IMR-90 (cell line): Measurements from ENCODE around the gene RAC3. TPM values are rescaled to one million over a fixed set of nuclear protein-coding genes. Genes with fewer than 3 reads are reported as not detected.

Experiments
- ATAC-seq: fragments of 200-7000 bp; cut with Tn5 transposase; 2 replicates; pipeline ENCODE4 v1.9.1; 2020; ENCODE audit warnings: low read depth, mild to moderate bottlenecking, moderate library complexity
- BruUV-seq: library from RNA; stranded (reverse); fragments of 400-500 nt; replicated peaks from 2 replicates; lab custom pipeline; 2021; lab: Mats Ljungman, UMichigan
- CTCF ChIA-PET: fragments of 300-600 bp; formaldehyde crosslinking; extraction: SDS; loops from one replicate; lab custom pipeline; 2021; ENCODE audit warnings: antibody characterized with exemption; lab: Yijun Ruan, JAX
- POLR2A ChIA-PET: fragments of 300-600 bp; sonication (Branson Sonifier 250); formaldehyde crosslinking; loops from one replicate; lab custom pipeline; 2022; ENCODE audit warnings: antibody characterized with exemption; ENCODE audit not compliant: unreplicated experiment; lab: Charles Lee
- DNase-seq: peaks from one replicate; pipeline ENCODE4 v3.0.0; 2013
- H2AFZ ChIP-seq: replicated peaks from 2 replicates; pipeline ENCODE3; 2013; ENCODE audit warnings: low read length, mild to moderate bottlenecking; ENCODE audit not compliant: poor library complexity
- H2AK5ac ChIP-seq: 2 replicates; pipeline ENCODE4 v1.6.1; 2013; ENCODE audit warnings: low read depth, low read length, inconsistent platforms
- H2AK9ac ChIP-seq: replicated peaks from 2 replicates; pipeline ENCODE3; 2013; ENCODE audit warnings: mild to moderate bottlenecking, low read depth, low read length, moderate library complexity; ENCODE audit not compliant: poor library complexity
- H2BK120ac ChIP-seq: 2 replicates; pipeline ENCODE4 v1.6.1; 2013; ENCODE audit warnings: low read depth, low read length, inconsistent platforms
- H2BK15ac ChIP-seq: 3 replicates; pipeline ENCODE4 v1.6.1; 2013; ENCODE audit warnings: low read depth, low read length, inconsistent platforms
- H2BK20ac ChIP-seq: 2 replicates; pipeline ENCODE4 v1.6.1; 2013; ENCODE audit warnings: low read depth, mild to moderate bottlenecking, inconsistent platforms, low read length, moderate library complexity
- H2BK5ac ChIP-seq: 2 replicates; pipeline ENCODE4 v1.6.1; 2013; ENCODE audit warnings: mild to moderate bottlenecking, low read depth, low read length, inconsistent platforms; ENCODE audit not compliant: poor library complexity, severe bottlenecking
- H3K14ac ChIP-seq: replicated peaks from 2 replicates; pipeline ENCODE4 v1.6.1; 2013; ENCODE audit warnings: low read depth, low read length, inconsistent platforms
- H3K18ac ChIP-seq: 2 replicates; pipeline ENCODE4 v1.6.1; 2013; ENCODE audit warnings: low read depth, low read length, control low read depth
- H3K23ac ChIP-seq: 2 replicates; pipeline ENCODE4 v1.6.1; 2013; ENCODE audit warnings: low read depth, low read length, inconsistent platforms
- H3K27ac ChIP-seq: 2 replicates; pipeline ENCODE4 v1.5.1; 2013; ENCODE audit warnings: mild to moderate bottlenecking, control low read depth, low read length; ENCODE audit not compliant: insufficient read depth
- H3K27me3 ChIP-seq: 2 replicates; pipeline ENCODE4 v1.6.1; 2013; ENCODE audit warnings: low read length; ENCODE audit not compliant: control insufficient read depth, insufficient read depth
- H3K36me3 ChIP-seq: 2 replicates; pipeline ENCODE4 v1.6.1; 2013; ENCODE audit warnings: low read length, mixed read lengths; ENCODE audit not compliant: control insufficient read depth, insufficient read depth
- H3K4ac ChIP-seq: 2 replicates; pipeline ENCODE4 v1.6.1; 2013; ENCODE audit warnings: low read depth, low read length, inconsistent platforms
- H3K4me1 ChIP-seq: 2 replicates; pipeline ENCODE4 v1.6.1; 2013; ENCODE audit warnings: low read length, mixed read lengths; ENCODE audit not compliant: control insufficient read depth, insufficient read depth
- H3K4me2 ChIP-seq: 2 replicates; pipeline ENCODE4 v1.6.1; 2013; ENCODE audit warnings: low read depth, mild to moderate bottlenecking, control low read depth, low read length, moderate library complexity
- H3K4me3 ChIP-seq: 2 replicates; pipeline ENCODE4 v1.5.1; 2013; ENCODE audit warnings: low read depth, mild to moderate bottlenecking, control low read depth, low read length, moderate library complexity; ENCODE audit not compliant: insufficient read depth
- H3K56ac ChIP-seq: 2 replicates; pipeline ENCODE4 v1.6.1; 2013; ENCODE audit warnings: low read length, inconsistent platforms; ENCODE audit not compliant: insufficient read depth; ENCODE audit errors: extremely low read depth
- H3K79me1 ChIP-seq, 2 experiments: 2 replicates each; pipeline ENCODE4 v1.6.1; 2013; ENCODE audit warnings: low read length in 2 of 2, inconsistent platforms in 1 of 2, low read depth in 1 of 2
- H3K9ac ChIP-seq: 2 replicates; pipeline ENCODE4 v1.6.1; 2013; ENCODE audit warnings: low read depth, low read length, control low read depth
- H3K9me1 ChIP-seq: 2 replicates; pipeline ENCODE4 v1.6.1; 2013; ENCODE audit warnings: low read length, inconsistent platforms; ENCODE audit not compliant: insufficient read depth
- H3K9me3 ChIP-seq: 2 replicates; pipeline ENCODE4 v1.6.1; 2013; ENCODE audit warnings: low read length; ENCODE audit not compliant: control insufficient read depth, insufficient read depth
- H4K20me1 ChIP-seq: 2 replicates; pipeline ENCODE4 v1.6.1; 2013; ENCODE audit warnings: low read length, inconsistent platforms; ENCODE audit not compliant: insufficient read depth
- H4K5ac ChIP-seq: 2 replicates; pipeline ENCODE4 v1.6.1; 2013; ENCODE audit warnings: mild to moderate bottlenecking, low read depth, low read length, control low read depth
- H4K8ac ChIP-seq, 2 experiments: 2 replicates each; pipeline ENCODE4 v1.6.1; 2013; ENCODE audit warnings: low read depth in 2 of 2, low read length in 2 of 2, control low read depth in 1 of 2, inconsistent platforms in 1 of 2
- H4K91ac ChIP-seq: 2 replicates; pipeline ENCODE4 v1.6.1; 2013; ENCODE audit warnings: low read depth, low read length, inconsistent platforms; ENCODE audit not compliant: insufficient read depth
- BHLHE40 ChIP-seq: fragments of 150-350 bp; IDR thresholded peaks from 2 replicates; pipeline ENCODE4 v1.6.1; 2016; ENCODE audit warnings: mild to moderate bottlenecking, low read depth, low read length
- CEBPB ChIP-seq: IDR thresholded peaks from 2 replicates; pipeline ENCODE4 v1.6.1; 2012; ENCODE audit warnings: low read depth, low read length, improper control_type of control experiment
- CHD1 ChIP-seq: IDR thresholded peaks from 2 replicates; pipeline ENCODE4 v1.6.1; 2012; ENCODE audit warnings: low read depth, low read length, improper control_type of control experiment
- FOS ChIP-seq: fragments of 150-350 bp; IDR thresholded peaks from 2 replicates; pipeline ENCODE4 v1.6.1; 2016; ENCODE audit warnings: low read depth, low read length
- MAFK ChIP-seq: IDR thresholded peaks from 2 replicates; pipeline ENCODE4 v1.6.1; 2012; ENCODE audit warnings: low read depth, low read length, improper control_type of control experiment
- MXI1 ChIP-seq: IDR thresholded peaks from 2 replicates; pipeline ENCODE4 v1.6.1; 2012; ENCODE audit warnings: low read depth, mild to moderate bottlenecking, low read length, moderate library complexity, borderline replicate concordance
- NFE2L2 ChIP-seq: fragments of 150-350 bp; IDR thresholded peaks from 2 replicates; pipeline ENCODE4 v1.6.1; 2016; ENCODE audit warnings: low read depth, mild to moderate bottlenecking, low read length
- POLR2A ChIP-seq: IDR thresholded peaks from 2 replicates; pipeline ENCODE4 v1.6.1; 2012; ENCODE audit warnings: mild to moderate bottlenecking, low read depth, low read length
- RAD21 ChIP-seq: IDR thresholded peaks from 2 replicates; pipeline ENCODE4 v1.6.1; 2012; ENCODE audit warnings: low read length, improper control_type of control experiment
- RCOR1 ChIP-seq: IDR thresholded peaks from 2 replicates; pipeline ENCODE4 v1.6.1; 2012; ENCODE audit warnings: mild to moderate bottlenecking, low read length, improper control_type of control experiment; ENCODE audit not compliant: insufficient replicate concordance
- RFX5 ChIP-seq: IDR thresholded peaks from 2 replicates; pipeline ENCODE4 v1.8.0; 2012; ENCODE audit warnings: low read depth, mild to moderate bottlenecking, low read length, moderate library complexity
- SMC3 ChIP-seq: fragments of 150-350 bp; IDR thresholded peaks from 2 replicates; pipeline ENCODE4 v1.6.1; 2016; ENCODE audit warnings: low read depth, mild to moderate bottlenecking, antibody characterized with exemption, low read length, moderate library complexity
- WGBS, 2 experiments: methylation state at CpG; one replicate each; pipeline versions ENCODE4 v1.1.5 to v1.1.7; 2013; ENCODE audit warnings: missing lambda C conversion rate in 2 of 2; ENCODE audit not compliant: insufficient read length in 1 of 2; ENCODE audit errors: extremely low coverage in 2 of 2; 5-methylcytosine and 5-hydroxymethylcytosine counted together
- dilution Hi-C: fragments of 300-500 bp; cut with HindIII; formaldehyde crosslinking; loops from one replicate; pipeline ENCODE4 v1.14.3; 2018; ENCODE audit warnings: low sequenced_read_pairs; ENCODE audit not compliant: unreplicated experiment
- in situ Hi-C: fragments of 300-500 bp; cut with MboI; formaldehyde crosslinking; loops from 3 replicates; pipeline ENCODE4 v1.14.3; 2019; ENCODE audit warnings: low sequenced_read_pairs, inconsistent platforms, mixed read lengths
- intact Hi-C: fragments of 100-400 bp; cut with micrococcal nuclease; formaldehyde crosslinking; loops from 2 replicates; pipeline ENCODE4 v1.10.0; 2022
- polyA plus RNA-seq, 3 experiments: library from polyadenylated mRNA; depleted of rRNA; stranded (reverse); fragments of >200 nt; gene quantifications; 2 replicates each; pipeline ENCODE4 v1.2.3, GENCODE V29; 2012; ENCODE audit warnings: low replicate concordance in 1 of 3
- total RNA-seq: library from RNA; depleted of rRNA; stranded (reverse); fragments of >200 nt; gene quantifications from 2 replicates; pipeline ENCODE4 v1.2.3, GENCODE V29; 2012
- TF ChIP-seq, protein P1 (sequence below): fragments of 150-350 bp; IDR thresholded peaks from 2 replicates; pipeline ENCODE4 v1.6.1; 2016; ENCODE audit warnings: low read depth, mild to moderate bottlenecking, low read length, moderate library complexity, borderline replicate concordance
- TF ChIP-seq, protein P2 (sequence below): conservative IDR thresholded peaks from 2 replicates; pipeline ENCODE4 v1.5.1; 2012; ENCODE audit warnings: mild to moderate bottlenecking, low read depth, low read length, improper control_type of control experiment
- TF ChIP-seq, protein P3 (sequence below): fragments of 150-350 bp; IDR thresholded peaks from 2 replicates; pipeline ENCODE4 v1.6.1; 2017; ENCODE audit warnings: mild to moderate bottlenecking, antibody characterized with exemption, low read length, low read depth

RAC3 gene
- total and polyA plus RNA-seq, 2 of the 4 experiments (the other 2 are of a cell fraction) = 5.7 to 23.4 TPM

DNA sequence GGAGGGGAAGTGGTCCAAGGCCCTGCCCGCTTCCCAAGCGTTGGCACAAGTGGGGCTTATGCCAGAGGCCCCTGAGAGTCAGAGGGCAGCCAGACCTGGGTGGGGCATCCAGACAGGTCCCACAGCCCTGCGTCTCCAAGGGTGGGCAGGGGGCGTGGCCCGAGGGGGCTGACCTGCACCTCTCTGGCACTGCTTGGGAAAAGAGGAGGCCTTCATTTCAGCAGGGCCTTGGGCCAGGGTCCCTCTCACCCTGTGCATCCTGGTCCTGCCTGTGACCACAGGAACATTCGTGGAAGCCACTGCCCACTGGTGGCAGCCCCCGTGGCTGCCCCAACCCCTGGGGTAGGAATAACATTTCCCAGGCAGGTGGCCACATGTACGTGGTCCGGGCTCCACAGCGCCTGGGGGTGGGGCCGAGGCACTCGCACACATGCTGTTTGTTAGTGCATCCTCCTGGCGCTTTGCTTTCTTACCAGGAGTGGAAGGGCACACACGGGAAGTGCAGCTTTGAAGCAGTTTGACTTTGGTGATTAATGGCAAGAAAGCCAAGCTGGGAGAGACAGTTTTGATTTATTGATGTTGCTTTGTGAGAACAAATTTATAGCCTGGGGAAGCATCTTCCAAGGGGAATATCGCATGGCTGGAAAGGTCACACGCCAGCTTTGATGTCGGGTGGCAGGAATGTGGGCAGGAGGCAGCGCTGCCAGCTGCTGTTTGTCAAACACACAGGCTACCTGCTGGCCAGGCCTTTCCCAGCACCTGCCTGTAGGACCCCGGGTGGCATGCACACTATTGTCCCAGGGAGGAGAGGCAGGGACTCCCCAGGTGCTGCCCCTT, 13.1 kb upstream of the RAC3 start:
- Histone ChIP-seq H3K27ac (no peak overlapping the region), H2AK5ac (no peak overlapping the region; the same call in 1 of the 2 replicates), H3K27me3 (no peaks in the 10 kb centered on the region), H2BK15ac (no peak overlapping the region), H2AFZ (peak overlapping the region; percentile 21), H3K36me3 (peaks cover 6% of the 10 kb centered on the region; the same call in 1 of the 2 replicates), H2BK20ac (no peak overlapping the region), H3K18ac (no peak overlapping the region), H4K91ac (no peak overlapping the region), H4K20me1 (peaks cover 24% of the 10 kb centered on the region), H3K9ac (no peak overlapping the region), H3K4ac (no peak overlapping the region), H2AK9ac (peak overlapping the region; percentile 15), H4K8ac (no peak overlapping the region), H2BK120ac (no peak overlapping the region), H3K56ac (no peak overlapping the region), H3K9me3 (no peaks in the 10 kb centered on the region), H3K9me1 (no peaks in the 10 kb centered on the region), H2BK5ac (no peak overlapping the region), H3K4me2 (no peak overlapping the region), H3K23ac (no peak overlapping the region), H3K79me1 (peaks cover 6 to 32% of the 10 kb centered on the region in 2 experiments), H3K4me1 (peaks cover 8% of the 10 kb centered on the region), H3K4me3 (no peak overlapping the region), H4K5ac (no peak overlapping the region), H3K14ac (no peak overlapping the region)
- in situ Hi-C loops (loop anchor here (5.0 kb wide), 1 partner anchor 51 kb away; no protein-coding TSS in a partner anchor), intact Hi-C loops (no loop called here), dilution Hi-C loops (no loop called here)
- BruUV-seq = no TSS peak
- no peak for ATAC-seq
- no peak for DNase-seq
- WGBS, 2 experiments = 72% methylated on average over 5 of the region's 19 CpGs; no CpG with 5 or more reads in 1 of the 2 experiments
- ChIA-PET POLR2A (no interaction called here), CTCF (interaction anchor here (3.6 kb wide), 1 partner anchor 59 kb away, joined by 17 read pairs; no protein-coding TSS in a partner anchor)
- TF ChIP-seq, protein P1, sequence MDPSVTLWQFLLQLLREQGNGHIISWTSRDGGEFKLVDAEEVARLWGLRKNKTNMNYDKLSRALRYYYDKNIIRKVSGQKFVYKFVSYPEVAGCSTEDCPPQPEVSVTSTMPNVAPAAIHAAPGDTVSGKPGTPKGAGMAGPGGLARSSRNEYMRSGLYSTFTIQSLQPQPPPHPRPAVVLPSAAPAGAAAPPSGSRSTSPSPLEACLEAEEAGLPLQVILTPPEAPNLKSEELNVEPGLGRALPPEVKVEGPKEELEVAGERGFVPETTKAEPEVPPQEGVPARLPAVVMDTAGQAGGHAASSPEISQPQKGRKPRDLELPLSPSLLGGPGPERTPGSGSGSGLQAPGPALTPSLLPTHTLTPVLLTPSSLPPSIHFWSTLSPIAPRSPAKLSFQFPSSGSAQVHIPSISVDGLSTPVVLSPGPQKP = no peak
- TF ChIP-seq MAFK = no peak
- no peak for TF ChIP-seq BHLHE40
- TF ChIP-seq MXI1 = no peak
- no peak for TF ChIP-seq CEBPB
- TF ChIP-seq CHD1 = no peak
- no peak for TF ChIP-seq FOS
- TF ChIP-seq, protein P2, sequence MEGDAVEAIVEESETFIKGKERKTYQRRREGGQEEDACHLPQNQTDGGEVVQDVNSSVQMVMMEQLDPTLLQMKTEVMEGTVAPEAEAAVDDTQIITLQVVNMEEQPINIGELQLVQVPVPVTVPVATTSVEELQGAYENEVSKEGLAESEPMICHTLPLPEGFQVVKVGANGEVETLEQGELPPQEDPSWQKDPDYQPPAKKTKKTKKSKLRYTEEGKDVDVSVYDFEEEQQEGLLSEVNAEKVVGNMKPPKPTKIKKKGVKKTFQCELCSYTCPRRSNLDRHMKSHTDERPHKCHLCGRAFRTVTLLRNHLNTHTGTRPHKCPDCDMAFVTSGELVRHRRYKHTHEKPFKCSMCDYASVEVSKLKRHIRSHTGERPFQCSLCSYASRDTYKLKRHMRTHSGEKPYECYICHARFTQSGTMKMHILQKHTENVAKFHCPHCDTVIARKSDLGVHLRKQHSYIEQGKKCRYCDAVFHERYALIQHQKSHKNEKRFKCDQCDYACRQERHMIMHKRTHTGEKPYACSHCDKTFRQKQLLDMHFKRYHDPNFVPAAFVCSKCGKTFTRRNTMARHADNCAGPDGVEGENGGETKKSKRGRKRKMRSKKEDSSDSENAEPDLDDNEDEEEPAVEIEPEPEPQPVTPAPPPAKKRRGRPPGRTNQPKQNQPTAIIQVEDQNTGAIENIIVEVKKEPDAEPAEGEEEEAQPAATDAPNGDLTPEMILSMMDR = no peak
- TF ChIP-seq, protein P3, sequence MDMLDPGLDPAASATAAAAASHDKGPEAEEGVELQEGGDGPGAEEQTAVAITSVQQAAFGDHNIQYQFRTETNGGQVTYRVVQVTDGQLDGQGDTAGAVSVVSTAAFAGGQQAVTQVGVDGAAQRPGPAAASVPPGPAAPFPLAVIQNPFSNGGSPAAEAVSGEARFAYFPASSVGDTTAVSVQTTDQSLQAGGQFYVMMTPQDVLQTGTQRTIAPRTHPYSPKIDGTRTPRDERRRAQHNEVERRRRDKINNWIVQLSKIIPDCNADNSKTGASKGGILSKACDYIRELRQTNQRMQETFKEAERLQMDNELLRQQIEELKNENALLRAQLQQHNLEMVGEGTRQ = no peak
- TF ChIP-seq RAD21 = no peak
- TF ChIP-seq RCOR1 = no peak
- no peak for TF ChIP-seq SMC3
- no peak for TF ChIP-seq RFX5
- no peak for TF ChIP-seq NFE2L2
- TF ChIP-seq POLR2A = no peak
